KOPT-K1 (cell line): ENCODE data around the gene KRTAP5-9.
"Not testable (repeated sequence)": the region's sequence is repeated elsewhere in the genome, so short reads cannot be mapped to it uniquely, and the experiment has no call there.

Source experiments
- H3K27ac ChIP-seq: fragments of 200-600 bp; sonication (generic); 2 replicates; pipeline ENCODE4 v1.5.1; 2016; ENCODE audit warnings: antibody characterized with exemption, mild to moderate bottlenecking, low read depth, low read length; ENCODE audit not compliant: poor library complexity, severe bottlenecking
- H3K36me3 ChIP-seq: fragments of 200-600 bp; sonication (generic); 2 replicates; pipeline ENCODE4 v1.5.1; 2017; ENCODE audit warnings: antibody characterized with exemption, mild to moderate bottlenecking, low read length, moderate library complexity; ENCODE audit not compliant: insufficient read depth
- H3K9me3 ChIP-seq: fragments of 200-600 bp; sonication (generic); 2 replicates; pipeline ENCODE4 v1.5.1; 2017; ENCODE audit warnings: antibody characterized with exemption, low read length, mild to moderate bottlenecking; ENCODE audit not compliant: insufficient read depth, poor library complexity, severe bottlenecking

Gene KRTAP5-9

DNA sequence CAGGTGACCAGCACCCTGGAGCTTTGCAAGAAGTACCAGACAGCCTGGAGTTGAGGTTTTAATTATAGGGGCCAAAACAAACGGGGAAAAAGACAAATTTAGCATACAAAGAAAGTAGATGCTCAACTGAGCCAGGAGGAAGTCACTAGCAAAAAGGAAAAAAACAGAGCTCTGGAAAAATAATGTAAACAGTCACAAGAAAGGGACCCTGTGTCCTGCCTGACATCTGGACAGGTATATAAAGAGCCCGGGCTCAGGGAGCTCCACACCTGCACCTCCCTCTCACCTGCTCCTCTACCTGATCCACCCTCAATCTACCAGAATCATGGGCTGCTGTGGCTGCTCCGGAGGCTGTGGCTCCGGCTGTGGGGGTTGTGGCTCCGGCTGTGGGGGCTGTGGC, 17.0 kb downstream of the KRTAP5-9 start, which contains the start of gene KRTAP5-10:
Gene KRTAP5-10 (plus strand): TSS at position 301 of the 400 bp plus-strand sequence. CDS start 25 bp downstream, at position 326.
- H3K27ac ChIP-seq: no peak within 1 kb of the TSS
- H3K36me3 ChIP-seq: no peaks in the 10 kb centered on the region
- no peaks in the 10 kb centered on the region for H3K9me3 ChIP-seq

DNA sequence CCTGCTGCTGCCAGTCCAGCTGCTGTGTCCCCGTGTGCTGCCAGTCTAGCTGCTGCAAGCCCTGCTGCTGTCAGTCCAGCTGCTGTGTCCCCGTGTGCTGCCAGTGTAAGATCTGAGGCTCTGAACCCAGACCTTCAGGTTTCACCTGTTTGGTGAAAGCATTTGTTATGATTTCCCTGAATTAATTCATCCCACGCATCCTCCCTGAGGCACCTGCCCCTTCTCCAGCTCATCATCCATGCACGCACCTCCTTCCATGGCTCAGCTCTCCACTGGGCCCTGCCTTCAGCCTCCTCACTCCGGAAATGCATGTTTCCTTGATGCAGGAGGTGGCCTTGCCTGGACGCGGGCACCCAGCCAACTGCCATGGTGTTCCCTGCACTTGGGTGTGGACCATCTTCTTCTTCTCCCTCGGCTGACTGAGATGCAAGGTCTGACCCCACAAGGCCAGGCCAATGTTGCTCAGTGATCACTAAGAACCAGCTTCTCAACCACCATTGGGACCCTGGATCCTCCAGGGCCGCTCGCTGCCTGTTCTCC, 17.9 kb downstream of the KRTAP5-9 start:
- H3K36me3 ChIP-seq: no peaks in the 10 kb centered on the region
- no peaks in the 10 kb centered on the region for H3K9me3 ChIP-seq
- no peak overlapping the region for H3K27ac ChIP-seq

DNA sequence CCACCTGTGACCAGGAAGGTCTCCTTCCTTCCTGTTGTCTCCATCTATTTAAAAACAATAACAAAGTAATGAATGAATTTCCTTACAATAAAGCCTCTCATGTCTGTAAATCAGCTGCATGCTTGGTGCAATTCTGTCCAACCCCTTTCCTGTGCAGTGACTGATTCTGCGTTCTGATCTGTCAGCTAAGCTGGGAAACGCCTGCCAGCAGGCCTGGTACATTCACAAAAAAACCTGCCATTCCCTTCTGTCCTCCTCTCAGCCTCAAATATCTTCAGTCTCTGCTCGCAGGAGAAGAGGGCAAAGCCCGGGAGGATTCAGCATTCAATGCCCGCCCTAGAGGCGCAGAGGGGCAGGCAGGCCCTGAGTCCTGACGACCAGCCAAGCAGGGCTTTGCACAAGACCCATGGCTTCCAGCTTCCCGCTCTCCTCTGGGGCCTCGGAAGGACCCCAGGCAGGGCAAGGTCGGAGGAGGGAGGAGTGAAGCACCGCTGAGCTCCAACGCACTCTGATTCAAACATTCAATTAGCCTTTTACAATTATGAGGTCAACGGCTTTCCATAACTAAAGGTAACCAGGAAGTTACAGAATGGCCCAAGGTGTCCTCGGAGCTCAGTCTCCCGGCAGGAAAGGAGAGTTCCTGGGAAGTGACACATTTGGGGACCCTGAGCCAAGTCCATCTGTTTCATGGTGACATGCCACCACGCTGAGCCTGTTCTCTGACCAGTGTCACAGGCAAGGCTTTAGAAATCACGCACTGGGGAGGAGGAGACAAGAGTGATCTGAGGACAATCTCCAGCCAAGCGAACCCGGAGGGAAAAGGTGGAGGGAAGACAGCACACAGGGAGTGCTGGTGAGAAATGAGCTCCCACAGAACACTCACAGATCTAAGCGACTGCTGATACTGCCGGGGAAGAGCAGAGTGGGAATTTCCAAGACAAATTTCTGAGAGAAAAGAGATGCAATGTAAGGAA, 18.7 kb downstream of the KRTAP5-9 start:
- H3K9me3 ChIP-seq, H3K27ac ChIP-seq, H3K36me3 ChIP-seq: not testable (repeated sequence)

DNA sequence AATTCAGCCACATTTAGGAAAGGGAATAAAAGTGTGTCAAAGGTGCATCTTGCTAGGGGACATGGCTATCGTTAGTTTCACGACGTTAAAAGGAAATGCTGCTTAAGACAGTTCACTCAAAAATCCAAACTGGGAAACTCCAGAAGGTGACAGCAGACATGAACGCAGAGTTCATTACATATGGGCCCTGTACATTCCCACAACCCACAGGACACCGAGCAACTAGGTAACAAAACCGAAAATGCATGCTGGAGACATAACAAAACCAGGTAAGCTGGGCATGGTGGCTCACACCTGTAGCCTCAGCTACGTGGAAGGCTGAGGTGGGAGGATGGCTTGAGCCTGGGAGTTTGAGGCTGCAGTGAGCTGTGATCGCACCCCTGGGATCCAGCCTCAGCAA, 19.4 kb downstream of the KRTAP5-9 start:
- not testable (repeated sequence) for H3K27ac ChIP-seq, H3K9me3 ChIP-seq, H3K36me3 ChIP-seq

DNA sequence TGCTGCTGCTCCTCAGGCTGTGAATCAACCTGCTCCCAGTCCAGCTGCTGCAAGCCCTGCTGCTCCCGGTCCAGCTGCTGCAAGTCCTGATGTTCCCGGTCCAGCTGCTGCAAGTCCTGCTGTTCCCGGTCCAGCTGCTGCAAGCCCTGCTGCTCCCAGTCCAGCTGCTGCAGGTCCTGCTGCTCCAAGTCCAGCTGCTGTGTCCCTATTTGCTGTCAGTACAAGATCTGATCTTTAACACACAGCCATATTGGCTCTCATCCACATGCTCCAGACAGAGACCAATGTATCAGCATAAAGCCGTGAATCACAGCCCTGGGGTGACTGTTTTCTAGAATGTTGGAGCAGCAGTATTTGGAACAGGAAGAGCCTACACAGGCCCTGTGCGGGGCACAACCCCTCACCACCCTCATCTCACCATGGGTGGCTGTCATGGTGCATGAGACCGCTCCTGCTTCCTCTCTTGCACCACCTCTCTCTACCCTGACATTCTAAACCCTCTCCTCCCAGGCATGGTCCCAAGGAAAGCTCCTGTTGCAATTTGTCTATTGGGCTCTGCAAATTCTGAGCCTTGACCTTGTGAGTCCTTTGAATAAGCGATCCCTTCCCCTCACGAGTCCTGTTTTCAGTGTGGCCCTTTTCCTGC, 20.6 kb downstream of the KRTAP5-9 start:
- no peak overlapping the region for H3K27ac ChIP-seq

DNA sequence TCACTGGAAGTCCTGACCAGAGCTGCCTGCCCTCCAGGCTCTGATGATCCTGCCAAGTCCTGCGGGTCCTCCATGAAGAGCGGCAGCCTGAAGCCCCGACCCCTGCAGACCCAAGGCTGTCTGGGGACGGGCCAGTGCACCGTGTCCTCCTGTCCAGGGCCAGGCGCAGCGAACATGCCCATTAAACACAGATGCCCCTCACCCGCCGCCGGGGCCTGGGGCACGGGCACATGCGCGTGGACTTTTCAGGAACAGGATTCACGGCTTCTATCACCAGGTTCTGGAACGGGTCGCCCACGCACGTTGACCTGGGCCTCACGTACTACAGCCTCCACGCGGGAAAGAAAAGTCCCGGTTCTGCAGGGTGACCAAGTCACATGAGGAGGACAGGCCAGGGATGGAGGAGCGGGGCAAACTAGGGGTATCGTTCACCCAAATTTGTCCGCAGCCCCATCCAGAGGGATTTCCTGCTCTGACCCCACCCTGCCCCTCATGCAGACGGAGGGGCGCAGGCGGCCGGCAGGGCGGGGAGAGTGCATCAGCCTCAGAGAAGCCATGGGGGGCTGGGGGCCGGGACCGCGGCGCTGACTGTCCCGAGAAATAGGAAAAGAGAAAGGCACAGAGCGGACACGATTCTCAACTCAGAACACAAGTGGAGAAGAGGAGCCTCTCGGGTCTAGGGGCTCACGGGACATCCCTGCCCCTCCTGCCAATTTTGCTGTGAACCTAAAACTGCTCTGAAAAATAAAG, 23.1 kb downstream of the KRTAP5-9 start:
- H3K9me3 ChIP-seq, H3K36me3 ChIP-seq, H3K27ac ChIP-seq: not testable (repeated sequence)

More for the DNA sequence above, 20.6 kb downstream of the KRTAP5-9 start:
- no peaks in the 10 kb centered on the region for H3K9me3 ChIP-seq
- no peaks in the 10 kb centered on the region for H3K36me3 ChIP-seq

DNA sequence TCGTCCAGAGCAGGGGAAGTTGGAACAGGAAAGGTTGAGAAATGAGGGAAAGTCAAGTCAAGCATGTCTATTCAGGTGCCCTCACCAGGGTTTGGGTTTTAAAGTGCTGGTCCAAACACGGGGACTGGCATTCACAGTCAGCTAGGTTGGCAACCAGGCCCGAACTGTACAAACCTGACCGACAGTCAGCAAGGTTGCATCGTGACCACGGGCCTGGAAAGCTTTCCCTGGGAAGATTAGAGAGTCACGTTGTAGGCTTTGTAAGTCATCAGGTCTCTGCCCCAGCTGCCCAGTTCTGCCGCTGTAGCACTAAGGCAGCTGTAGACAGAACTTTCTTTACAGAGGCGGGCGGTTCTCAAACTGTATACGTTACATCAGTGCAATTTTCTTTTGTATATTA, 24.6 kb downstream of the KRTAP5-9 start:
- Histone ChIP-seq H3K36me3 (no peaks in the 10 kb centered on the region), H3K9me3 (no peaks in the 10 kb centered on the region), H3K27ac (no peak overlapping the region)

DNA sequence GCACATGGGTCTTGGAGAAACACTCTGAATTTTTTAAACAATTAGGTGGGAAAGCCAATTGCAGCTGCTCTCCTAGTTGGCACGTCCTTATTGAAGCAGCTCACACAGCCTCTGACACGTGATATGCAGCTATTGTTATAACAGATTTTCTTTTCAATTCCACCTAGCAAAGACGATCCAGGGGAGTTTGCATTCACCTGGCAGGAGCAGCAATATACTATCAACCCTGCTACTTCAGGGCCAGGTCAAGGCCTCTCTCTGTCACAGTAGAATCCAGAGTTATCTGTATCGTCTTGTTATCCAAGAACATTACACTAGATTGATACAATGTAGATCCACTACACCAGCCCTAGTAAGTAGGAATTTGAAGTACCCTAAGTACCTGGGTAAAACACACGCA, 26.2 kb downstream of the KRTAP5-9 start:
- no peak overlapping the region for H3K27ac ChIP-seq
- no peaks in the 10 kb centered on the region for H3K36me3 ChIP-seq
- H3K9me3 ChIP-seq: no peaks in the 10 kb centered on the region

DNA sequence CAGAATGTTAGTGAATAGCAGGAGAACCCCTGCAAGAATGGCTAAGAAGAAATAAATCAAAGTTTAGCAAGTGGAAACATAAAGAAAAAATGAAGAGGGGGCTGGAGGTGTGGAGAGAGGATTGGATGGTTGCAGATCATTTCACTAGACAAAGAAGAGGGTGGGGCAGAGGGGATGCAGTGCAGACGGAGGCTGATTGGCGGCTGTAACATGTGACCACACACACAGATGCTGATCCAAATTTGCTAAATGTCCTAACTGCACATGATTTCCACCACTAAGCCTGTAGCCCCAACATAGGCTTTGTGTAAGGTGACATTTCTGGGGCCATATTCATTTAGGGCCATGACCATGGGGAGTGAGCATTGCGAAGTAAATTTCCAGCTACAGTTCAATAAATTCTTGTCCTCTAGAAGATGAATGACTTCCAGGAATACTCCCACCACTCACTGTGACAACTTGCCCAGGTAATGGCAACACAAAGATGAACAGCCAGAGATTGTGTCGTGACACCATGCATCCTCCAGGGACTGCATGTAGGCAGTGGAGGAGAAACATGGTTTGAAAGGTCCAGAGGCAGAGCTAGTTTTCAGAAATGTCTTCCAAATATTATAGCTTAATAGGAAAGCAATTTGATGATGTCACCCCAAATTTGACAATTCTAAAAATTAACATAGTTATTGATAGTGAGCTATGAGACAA, 27.7 kb downstream of the KRTAP5-9 start:
- H3K36me3 ChIP-seq: no peaks in the 10 kb centered on the region
- H3K9me3 ChIP-seq: no peaks in the 10 kb centered on the region
- H3K27ac ChIP-seq: no peak overlapping the region

DNA sequence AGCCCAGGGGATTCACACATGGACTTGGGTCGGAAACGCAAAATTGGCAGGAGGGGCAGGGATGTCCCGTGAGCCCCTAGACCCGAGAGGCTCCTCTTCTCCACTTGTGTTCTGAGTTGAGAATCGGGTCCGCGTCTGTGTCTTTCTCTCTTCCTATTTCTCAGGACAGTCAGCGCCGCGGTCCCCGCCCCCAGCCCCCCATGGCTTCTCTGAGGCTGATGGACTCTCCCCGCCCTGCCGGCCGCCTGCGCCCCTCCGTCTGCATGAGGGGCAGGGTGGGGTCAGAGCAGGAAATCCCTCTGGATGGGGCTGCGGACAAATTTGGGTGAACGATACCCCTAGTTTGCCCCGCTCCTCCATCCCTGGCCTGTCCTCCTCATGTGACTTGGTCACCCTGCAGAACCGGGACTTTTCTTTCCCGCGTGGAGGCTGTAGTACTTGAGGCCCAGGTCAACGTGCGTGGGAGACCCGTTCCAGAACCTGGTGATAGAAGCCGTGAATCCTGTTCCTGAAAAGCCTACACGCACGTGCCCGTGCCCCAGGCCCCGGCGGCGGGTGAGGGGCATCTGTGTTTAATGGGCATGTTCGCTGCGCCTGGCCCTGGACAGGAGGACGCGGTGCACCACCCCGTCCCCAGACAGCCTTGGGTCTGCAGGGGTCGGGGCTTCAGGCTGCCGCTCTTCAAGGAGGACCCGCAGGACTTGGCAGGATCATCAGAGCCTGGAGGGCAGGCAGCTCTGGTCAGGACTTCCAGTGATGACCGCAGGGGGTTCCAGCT, 28.7 kb downstream of the KRTAP5-9 start:
- not testable (repeated sequence) for H3K27ac ChIP-seq, H3K36me3 ChIP-seq, H3K9me3 ChIP-seq

DNA sequence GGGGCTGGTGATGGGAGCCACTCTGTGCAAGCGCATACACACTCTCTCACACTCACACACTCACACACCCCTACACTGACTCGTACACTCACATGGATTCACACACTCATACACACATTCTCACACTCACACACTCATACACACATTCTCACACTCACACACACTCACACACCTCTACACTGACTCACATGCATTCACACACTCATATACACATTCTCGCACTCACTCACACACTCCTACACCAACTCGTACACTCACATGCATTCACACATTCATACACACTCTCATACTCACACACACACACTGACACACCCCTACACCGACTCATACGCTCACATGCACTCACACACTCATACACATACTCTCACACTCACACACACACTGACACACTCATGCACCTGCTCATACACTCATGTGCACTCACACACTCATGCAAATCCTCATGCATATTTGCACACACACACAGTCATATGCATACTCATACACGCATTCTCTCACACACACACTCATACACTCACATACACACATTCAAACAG, 29.3 kb downstream of the KRTAP5-9 start:
- no peaks in the 10 kb centered on the region for H3K36me3 ChIP-seq
- H3K27ac ChIP-seq: no peak overlapping the region
- H3K9me3 ChIP-seq: no peaks in the 10 kb centered on the region

DNA sequence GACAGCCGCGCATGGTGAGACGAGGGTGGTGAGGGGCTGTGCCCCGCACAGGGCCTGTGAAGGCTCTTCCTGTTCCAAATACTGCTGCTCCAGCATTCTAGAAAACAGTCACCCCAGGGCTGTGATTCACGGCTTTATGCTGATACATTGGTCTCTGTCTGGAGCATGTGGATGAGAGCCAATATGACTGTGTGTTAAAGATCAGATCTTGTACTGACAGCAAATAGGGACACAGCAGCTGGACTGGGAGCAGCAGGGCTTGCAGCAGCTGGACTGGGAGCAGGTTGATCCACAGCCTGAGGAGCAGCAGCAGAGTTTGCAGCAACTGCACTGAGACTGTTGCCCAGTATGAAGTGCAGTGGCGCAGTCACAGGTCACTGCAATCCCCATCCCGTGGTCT, 31.3 kb downstream of the KRTAP5-9 start:
- not testable (repeated sequence) for H3K9me3 ChIP-seq, H3K27ac ChIP-seq, H3K36me3 ChIP-seq

DNA sequence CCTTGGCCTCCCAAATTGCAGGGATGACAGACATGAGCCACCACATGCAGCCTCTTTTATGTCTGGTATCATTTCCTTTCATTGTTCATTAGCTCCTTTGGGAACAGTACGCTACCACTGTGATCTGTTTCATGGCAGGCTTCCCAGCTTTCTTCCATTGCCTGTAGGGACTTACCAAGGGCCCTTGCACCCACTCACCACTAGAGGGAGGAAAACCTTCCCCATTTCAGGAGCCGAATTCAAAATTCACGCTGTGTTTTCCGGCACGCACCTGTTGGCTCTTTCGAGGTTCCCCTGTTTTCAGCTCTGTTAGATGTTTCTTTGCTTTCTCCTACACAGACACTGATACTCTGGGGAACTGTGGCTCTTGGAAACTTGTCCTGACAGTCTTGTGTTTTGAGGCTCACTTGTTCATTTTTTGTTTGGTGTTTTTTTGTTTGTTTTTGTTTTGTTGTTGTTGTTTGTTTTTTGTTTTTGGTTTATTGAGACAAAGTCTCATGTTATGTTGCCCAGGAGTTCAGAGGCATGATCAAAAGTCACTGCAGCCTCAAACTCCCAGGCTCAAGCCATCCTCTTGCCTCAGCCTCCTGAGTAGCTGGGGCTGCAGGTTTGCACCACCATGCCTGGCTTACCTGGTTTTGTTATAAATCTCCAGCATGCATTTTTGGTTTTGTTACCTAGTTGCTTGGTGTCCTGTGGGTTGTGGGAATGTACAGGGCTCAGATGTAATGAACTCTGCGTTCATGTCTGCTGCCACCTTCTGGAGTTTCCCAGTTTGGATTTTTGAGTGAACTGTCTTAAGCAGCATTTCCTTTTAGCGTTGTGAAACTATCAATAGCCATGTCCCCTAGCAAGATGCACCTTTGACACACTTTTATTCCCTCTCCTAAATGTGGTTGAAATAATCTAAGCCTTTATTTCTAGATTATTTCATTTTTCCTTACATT, 32.1 kb downstream of the KRTAP5-9 start:
- Histone ChIP-seq H3K27ac (no peak overlapping the region), H3K36me3 (no peaks in the 10 kb centered on the region), H3K9me3 (no peaks in the 10 kb centered on the region)
